ENCODE data around the gene FSTL4.

The FSTL4 gene

DNA sequence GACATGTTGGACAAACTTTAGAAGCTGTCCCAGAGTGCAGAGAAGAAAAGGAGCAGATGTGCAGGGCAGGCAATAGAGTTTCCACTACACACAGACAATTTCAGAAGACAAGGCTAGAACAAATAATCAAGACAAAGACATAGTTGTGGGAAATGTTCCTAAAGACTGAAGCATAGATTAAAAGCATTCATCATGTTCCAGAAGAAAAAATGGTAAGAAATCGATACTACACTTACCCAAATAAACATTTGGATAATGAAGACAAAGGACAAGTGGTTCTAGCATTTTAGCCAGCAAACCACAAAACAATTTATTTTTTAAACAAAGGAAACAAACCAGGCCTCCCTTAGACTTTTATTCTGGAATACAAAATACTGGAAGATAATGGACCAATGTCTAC is 97.9 kb downstream of the FSTL4 start:
- DNase-seq (ENCODE audit: low spot score): no peak

DNA sequence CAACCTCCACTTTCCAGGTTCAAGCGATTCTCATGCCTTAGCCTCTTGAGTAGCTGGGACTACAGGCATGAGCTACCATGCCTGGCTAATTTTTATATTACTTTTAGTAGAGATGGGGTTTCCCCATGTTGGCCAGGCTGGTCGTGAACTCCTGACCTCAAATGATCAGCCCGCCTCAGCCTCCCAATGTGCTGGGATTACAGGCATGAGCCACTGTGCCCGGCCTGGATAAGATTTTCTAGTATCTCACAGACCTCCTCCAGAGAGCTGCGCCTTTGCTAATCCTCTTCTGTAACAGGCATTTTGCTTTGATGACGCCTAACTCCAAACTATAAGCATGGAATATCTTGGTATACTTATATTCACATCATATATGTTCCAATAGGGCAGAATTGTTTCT is 99.4 kb downstream of the FSTL4 start:
- DNase-seq (ENCODE audit: low spot score): no peak

- no peak for DNase-seq (ENCODE audit: low spot score)
Measured at GRCh38 chr5:133511653-133512235, 100.6 kb downstream of the FSTL4 start.

DNA sequence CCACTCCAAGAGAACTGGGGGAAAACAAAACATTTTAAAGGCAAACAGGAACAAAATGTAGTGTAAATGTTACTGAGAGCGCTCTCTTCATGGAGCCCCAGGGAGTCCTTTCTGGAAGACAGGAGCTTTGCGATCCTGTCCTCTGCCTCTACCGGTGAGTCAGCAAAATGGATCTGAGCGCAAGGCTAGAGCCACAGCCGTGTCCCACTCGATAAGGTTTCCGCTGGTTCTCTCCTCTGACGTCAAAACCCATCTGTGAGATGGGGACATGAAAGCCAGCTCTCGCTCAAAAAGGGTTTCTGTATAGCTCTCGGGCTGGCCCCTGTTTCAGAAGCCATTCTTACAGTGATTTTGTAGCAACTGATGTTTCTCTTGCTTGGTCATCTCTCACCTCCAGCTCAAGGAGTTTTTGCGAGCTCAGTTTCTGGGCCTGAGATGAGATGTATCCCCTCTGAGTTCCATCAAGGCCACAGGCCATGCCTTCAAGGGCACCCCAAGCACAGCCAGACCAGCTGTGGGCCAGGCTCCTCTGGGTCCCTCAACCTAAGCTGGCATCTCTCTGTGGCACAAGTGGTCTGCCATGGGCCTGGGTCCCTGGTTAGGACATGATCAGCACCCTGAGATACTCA is 101.6 kb downstream of the FSTL4 start:
- DNase-seq (ENCODE audit: low spot score): no peak

GRCh38 chr5:133509742-133510079 is 102.6 kb downstream of the FSTL4 start:
- DNase-seq (ENCODE audit: low spot score): no peak

DNA sequence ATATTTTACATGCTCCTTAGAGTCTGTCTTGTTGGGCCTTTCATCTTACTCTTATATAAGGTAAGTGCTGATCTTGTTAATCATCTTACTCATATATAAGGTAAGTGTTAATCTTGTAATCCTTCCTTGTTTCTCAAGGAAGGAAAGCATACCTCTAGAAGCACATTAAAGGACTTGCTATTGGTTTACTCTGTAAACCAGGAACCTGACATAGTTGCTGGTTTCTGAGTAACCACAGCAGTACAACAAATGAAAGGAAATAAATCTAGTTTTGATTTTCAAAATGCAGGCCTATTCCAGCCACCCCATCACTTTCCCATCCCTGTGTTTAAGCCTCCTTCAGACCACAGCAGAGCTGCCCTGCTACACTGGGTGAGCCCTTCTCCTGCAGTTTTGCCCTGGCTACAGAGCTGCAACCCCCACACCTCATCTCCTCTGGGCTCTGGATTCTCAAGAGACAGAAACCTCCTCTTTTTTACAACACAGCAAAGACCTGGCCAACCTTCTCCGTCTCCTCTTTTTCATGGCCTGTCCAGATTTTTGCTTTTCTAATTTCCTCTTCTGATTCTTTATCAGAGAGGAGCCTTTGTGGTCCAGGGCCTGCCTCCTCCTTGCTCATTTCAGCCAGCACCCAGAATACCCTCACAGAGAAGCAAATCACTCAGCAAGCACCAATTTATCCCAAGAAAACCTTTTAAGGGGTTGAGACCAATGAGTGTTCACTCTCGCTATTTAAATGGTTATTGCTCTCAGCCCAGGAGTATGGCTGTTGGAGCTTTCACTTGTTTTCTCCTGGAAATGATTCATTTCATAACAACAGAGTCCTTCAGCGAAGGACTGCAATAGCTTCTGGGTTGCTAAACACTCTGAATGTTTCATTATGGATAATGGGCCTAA is 103.2 kb downstream of the FSTL4 start:
- DNase-seq (ENCODE audit: low spot score): no peak

GRCh38 chr5:133508331-133508730 is 104.0 kb downstream of the FSTL4 start:
- DNase-seq (ENCODE audit: low spot score): no peak

DNA sequence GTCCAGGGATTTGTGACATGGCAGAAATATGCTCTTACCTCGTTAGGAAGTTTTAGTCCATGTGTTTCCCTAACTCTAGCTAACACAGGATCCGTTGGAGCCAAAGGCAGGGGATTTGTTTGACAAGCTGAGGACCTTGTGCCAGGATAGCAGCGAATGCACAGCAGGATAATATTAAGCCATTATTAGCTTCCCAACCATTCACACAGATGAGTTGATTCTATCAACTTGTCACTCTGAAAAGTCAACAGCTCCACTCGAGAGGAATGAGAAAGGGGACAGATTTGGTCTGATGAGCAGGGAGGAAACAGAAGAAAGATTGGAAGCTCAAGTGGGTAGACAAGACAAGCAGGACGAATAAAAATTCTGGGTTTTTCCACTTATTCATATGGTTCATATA is 106.2 kb downstream of the FSTL4 start:
- DNase-seq (ENCODE audit: low spot score): no peak

DNA sequence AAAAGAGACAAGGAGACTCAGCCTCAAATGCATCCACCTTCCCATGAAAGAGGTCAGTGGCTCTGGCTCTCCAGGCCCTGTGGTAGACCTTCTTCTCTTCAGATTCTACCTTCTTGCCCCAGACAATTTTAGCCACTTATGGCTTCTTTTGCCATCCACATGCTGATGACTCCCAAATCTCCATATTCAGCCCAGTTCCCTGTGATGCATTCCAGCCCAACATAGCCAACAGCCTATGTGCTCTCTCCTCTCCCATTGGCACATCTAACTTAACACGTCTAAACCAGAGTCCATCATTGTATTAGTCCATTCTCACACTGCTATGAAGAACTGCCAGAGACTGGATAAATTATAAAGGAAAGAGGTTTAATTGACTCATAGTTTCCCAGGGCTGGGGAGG is 108.8 kb downstream of the FSTL4 start:
- no peak for DNase-seq (ENCODE audit: low spot score)

DNA sequence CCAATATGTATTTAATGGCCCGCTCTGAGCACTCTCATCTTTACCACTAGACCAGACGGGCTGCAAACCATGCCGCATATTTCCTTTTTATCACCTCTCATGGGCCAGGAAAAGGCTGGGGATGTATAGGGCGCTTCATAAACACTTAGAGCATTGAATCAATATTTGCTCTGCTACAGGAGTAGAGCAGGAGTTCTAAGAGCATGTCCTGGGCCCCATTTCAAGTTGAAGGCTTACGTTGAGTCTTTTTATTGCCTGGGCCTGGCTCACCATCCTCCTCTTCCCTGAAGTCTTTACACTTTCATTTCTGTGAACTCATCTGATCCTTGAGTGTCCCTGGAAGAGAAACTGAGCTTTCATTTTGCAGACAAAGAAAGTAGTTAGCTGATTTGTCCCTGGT is 112.4 kb downstream of the FSTL4 start:
- DNase-seq (ENCODE audit: low spot score): no peak

DNA sequence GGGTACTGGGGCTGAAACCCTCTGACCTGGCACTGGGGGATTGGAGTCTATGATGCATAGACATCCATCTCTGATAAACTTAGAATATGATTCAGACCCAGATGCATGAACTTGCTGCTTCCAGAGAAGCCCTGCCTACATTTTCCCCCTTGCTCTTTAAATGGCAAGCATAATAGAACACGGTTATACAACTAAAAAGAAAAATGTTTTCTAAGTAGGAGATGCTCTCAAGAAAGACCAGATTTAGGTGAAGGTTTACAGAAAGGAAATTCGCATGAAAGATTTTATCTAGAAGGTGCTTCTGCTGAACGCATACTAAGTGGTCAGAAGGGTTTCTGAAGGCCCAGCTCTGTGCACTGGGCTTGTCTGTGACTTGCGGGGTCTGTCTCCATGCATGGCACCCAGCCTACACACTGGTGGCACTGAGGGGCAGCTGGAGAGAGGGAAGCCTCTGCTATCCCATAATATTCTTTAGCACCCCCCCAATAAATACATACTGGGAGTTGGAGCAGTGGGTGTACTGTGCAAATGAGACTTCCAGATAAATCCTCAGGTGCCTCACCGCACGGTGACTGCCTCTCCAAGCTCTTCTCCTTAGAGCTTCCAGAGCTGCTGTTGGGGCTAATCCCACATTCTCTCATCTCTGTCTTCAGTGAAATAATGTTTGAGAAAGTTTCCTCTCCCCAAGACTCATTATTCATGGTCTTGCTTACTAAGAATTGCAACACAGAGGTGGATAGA is 114.6 kb downstream of the FSTL4 start:
- no peak for DNase-seq (ENCODE audit: low spot score)

GRCh38 chr5:133496631-133497030 is 115.7 kb downstream of the FSTL4 start:
- no peak for DNase-seq (ENCODE audit: low spot score)

DNA sequence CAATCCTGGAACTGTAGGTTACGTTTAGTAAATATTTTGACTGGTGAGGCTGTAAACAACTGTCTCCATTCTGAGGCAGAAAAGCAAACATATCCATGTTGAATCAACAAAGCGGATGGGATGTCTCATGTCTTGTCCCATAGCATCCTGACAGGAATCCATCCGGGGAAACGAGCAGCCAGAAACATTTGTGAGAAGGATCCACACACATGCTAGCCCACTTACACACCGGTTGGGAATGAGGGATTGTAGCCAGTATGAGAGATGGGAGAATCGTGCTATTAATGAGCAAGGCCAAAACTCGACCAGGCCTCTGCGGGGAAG is 117.5 kb downstream of the FSTL4 start:
- DNase-seq (ENCODE audit: low spot score): no peak

GRCh38 chr5:133494232-133494922 is 118.0 kb downstream of the FSTL4 start:
- no peak for DNase-seq (ENCODE audit: low spot score)

DNA sequence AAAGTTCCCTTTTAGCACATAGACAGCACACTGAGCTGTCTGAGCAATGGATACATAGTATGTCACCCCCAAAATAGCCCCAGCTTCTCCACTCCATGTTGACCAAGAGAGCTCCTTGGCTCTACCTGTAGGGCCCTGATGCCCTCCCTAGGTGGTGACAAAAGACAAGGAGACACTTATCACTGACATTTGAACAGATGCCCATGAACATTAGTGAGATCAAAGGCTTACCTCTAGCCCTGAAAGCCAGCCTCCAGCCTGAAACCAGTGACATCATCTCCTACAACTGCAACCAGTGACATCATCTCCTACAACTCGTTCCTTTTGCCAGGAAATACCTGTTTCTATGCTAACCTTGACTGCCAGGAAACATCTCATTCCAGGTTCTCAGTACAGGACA is 122.7 kb downstream of the FSTL4 start:
- DNase-seq (ENCODE audit: low spot score): no peak

- DNase-seq (ENCODE audit: low spot score): no peak
Measured at GRCh38 chr5:133487093-133487492, 125.2 kb downstream of the FSTL4 start.

DNA sequence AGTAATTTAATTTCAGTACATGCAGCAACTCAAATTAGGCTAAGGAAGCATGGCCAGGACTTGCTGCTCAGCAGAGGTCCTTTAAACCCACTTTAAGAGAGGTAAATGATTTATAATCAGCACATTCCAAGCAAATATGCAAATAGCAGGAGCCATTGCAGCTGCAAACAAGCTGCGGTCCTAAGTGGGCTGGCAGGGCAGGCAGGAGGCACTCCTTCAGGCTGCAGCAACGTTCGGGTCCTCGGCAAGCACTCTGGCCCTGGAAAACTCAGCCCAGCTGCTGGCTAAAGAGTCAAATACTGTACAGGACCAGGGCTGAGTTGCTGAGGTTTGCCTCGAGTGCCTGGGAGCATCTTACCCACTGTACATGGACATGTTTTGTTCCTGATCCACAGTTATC is 126.9 kb downstream of the FSTL4 start:
- DNase-seq (ENCODE audit: low spot score): no peak

GRCh38 chr5:133483406-133484090 is 128.8 kb downstream of the FSTL4 start:
- no peak for DNase-seq (ENCODE audit: low spot score)

- no peak for DNase-seq (ENCODE audit: low spot score)
Measured at GRCh38 chr5:133482028-133482427, 130.3 kb downstream of the FSTL4 start.

DNA sequence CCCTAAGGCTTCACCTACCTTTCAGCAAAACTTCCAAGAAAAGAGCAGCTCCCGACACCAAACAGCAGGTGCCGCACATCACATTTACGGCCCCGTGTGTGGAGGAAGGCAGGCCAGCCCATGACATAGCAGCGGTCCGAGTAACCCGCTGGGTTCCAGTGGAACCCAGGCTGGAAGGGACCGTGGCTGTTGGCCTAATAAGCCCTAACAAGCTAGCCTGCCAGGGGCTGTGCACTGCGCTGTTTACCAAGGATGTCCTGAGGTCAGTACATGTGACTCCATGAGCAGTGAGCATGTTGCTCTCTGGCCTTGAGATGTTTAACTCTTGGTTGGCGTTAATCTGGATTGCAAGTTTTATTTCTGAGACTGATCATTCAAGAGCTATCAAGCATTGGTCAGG is 131.5 kb downstream of the FSTL4 start:
- no peak for DNase-seq (ENCODE audit: low spot score)

GRCh38 chr5:133480366-133480765 is 132.0 kb downstream of the FSTL4 start:
- DNase-seq (ENCODE audit: low spot score): no peak
